GM19240 (cell line): ENCODE results near the gene MACROD1.

Source experiments
- DNase-seq: peaks from one replicate; pipeline ENCODE4 v3.0.0; 2011; ENCODE audit warnings: low spot score; ENCODE audit not compliant: insufficient read length

Gene MACROD1

GRCh38 chr11:64077607-64078006 lies 88.3 kb downstream of the MACROD1 start:
- no peak for DNase-seq

GRCh38 chr11:64076758-64077157 lies 89.2 kb downstream of the MACROD1 start:
- DNase-seq, result no peak

GRCh38 chr11:64074239-64074638 lies 91.7 kb downstream of the MACROD1 start:
- no peak for DNase-seq

- DNase-seq, result no peak
Observed at GRCh38 chr11:64073542-64073941, 92.4 kb downstream of the MACROD1 start.

GRCh38 chr11:64072871-64073270 lies 93.0 kb downstream of the MACROD1 start:
- no peak for DNase-seq

GRCh38 chr11:64072403-64072802 lies 93.5 kb downstream of the MACROD1 start:
- DNase-seq, result no peak

- DNase-seq, result no peak
Observed at GRCh38 chr11:64071849-64072248, 94.1 kb downstream of the MACROD1 start.

GRCh38 chr11:64070314-64070681 lies 95.6 kb downstream of the MACROD1 start:
- DNase-seq, result no peak

- no peak for DNase-seq
Observed at GRCh38 chr11:64069401-64070313, 96.3 kb downstream of the MACROD1 start.

GRCh38 chr11:64068705-64069400 lies 97.1 kb downstream of the MACROD1 start:
- no peak for DNase-seq

- no peak for DNase-seq
Observed at GRCh38 chr11:64067230-64067993, 98.5 kb downstream of the MACROD1 start.

GRCh38 chr11:64065712-64066111 lies 100.2 kb downstream of the MACROD1 start:
- no peak for DNase-seq

- no peak for DNase-seq
Observed at GRCh38 chr11:64065141-64065465, 100.8 kb downstream of the MACROD1 start.

- DNase-seq, result no peak
Observed at GRCh38 chr11:64064374-64065140, 101.4 kb downstream of the MACROD1 start.

- no peak for DNase-seq
Observed at GRCh38 chr11:64063777-64064176, 102.1 kb downstream of the MACROD1 start.

- no peak for DNase-seq
Observed at GRCh38 chr11:64062185-64063039, 103.5 kb downstream of the MACROD1 start.

- peak; percentile 74 for DNase-seq
Observed at GRCh38 chr11:64060861-64061444, 105.0 kb downstream of the MACROD1 start.

GRCh38 chr11:64060263-64060860 lies 105.6 kb downstream of the MACROD1 start:
- no peak for DNase-seq

GRCh38 chr11:64059339-64060140 lies 106.4 kb downstream of the MACROD1 start:
- DNase-seq, result no peak
